ENCODE data around the gene CYFIP1. TPM values are rescaled to one million over a fixed set of nuclear protein-coding genes. Genes with fewer than 3 reads are reported as not detected.

CYFIP1 gene
- total and polyA plus RNA-seq, 2 of the 8 experiments (the other 6 are each of a cell fraction or from before 2014, with no cell fraction given), result 38.6 to 81.7 TPM

DNA sequence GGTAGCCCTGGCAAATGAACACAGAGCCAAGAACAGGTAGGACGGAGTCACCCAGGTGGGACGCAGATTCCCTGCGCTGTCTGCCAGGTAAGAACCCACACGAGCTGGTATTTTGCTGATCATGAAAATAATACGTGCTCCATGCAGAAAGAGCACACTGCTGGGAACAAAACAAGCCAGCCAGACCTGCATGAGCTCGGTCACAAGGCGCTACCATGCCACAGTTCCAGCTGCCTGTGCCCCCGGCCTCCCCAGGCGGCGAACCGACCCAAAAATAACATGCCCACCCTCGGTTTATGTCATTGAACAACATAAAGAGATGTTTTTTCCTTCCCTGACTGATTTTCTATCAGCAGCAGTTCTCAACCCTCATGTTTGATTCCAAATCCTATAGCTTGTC lies 25.8 kb downstream of the CYFIP1 start:
- H3K56ac ChIP-seq (replicated peaks; ENCODE audit: insufficient read length, low read depth, low read length), result no peak overlapping the region
- H4K91ac ChIP-seq (replicated peaks; ENCODE audit: insufficient read length, low read length), result no peak overlapping the region
- no peak overlapping the region for H3K27ac ChIP-seq (ENCODE audit: low read depth, low read length)
- H3K4me2 ChIP-seq (ENCODE audit: insufficient read depth in 1 of 2, low read depth in 2 of 2, low read length in 2 of 2), result no peak overlapping the region
- no peak overlapping the region for H4K5ac ChIP-seq (ENCODE audit: insufficient read length, low read depth, low read length)
- DNase-seq (ENCODE audit: low read depth in 1 of 2, low spot score in 2 of 2) (no peak), FAIRE-seq (no peak)
- no peak overlapping the region for H2AFZ ChIP-seq (ENCODE audit: low read length)
- no peak overlapping the region for H2BK15ac ChIP-seq (ENCODE audit: low read length)
- no peak overlapping the region for H2BK5ac ChIP-seq (ENCODE audit: low read depth, low read length)
- peaks cover 16% of the 10 kb centered on the region for H3K79me1 ChIP-seq (ENCODE audit: low read depth, low read length)
- 86% methylated on average over 12 of the region's 12 CpGs; no CpG with 5 or more reads in 1 of the 2 experiments for WGBS, 2 experiments (ENCODE audit: extremely low coverage in 1 of 2, insufficient coverage in 1 of 2, insufficient read length in 1 of 2, insufficient replicate concordance in 2 of 2, low coverage in 1 of 2, low lambda C conversion rate in 2 of 2, missing lambda C conversion rate in 1 of 2)
- TF ChIP-seq HDAC2 (IDR thresholded peaks at IDR 0.05; ENCODE audit: borderline replicate concordance in 1 of 2, low read depth in 2 of 2, low read length in 2 of 2) (no peak), SP1 (IDR thresholded peaks at IDR 0.05; ENCODE audit: low read depth, low read length) (no peak), CHD1 (IDR thresholded peaks at IDR 0.05; ENCODE audit: low read depth, low read length) (no peak), ASH2L (IDR thresholded peaks at IDR 0.05; ENCODE audit: low read length) (no peak), FOSL1 (IDR thresholded peaks at IDR 0.05; ENCODE audit: insufficient read depth, low read depth, low read length) (no peak), TEAD4 (IDR thresholded peaks at IDR 0.05; ENCODE audit: low read depth, low read length) (no peak), TBP (IDR thresholded peaks at IDR 0.05; ENCODE audit: low read depth, low read length) (no peak), EGR1 (IDR thresholded peaks at IDR 0.05; ENCODE audit: borderline replicate concordance, low read depth, low read length) (no peak), JUN (IDR thresholded peaks at IDR 0.05; ENCODE audit: low read depth, low read length) (no peak), POU5F1 (IDR thresholded peaks at IDR 0.05; ENCODE audit: low read depth, low read length) (no peak), RAD21 (IDR thresholded peaks at IDR 0.05 in 1 of 2, conservative IDR thresholded peaks at IDR 0.05 in 1 of 2; ENCODE audit: low read depth in 2 of 2, low read length in 2 of 2) (no peak), CREB1 (IDR thresholded peaks at IDR 0.05) (no peak), TCF12 (IDR thresholded peaks at IDR 0.05; ENCODE audit: low read depth, low read length) (no peak), SIX5 (IDR thresholded peaks at IDR 0.05; ENCODE audit: low read depth, low read length) (no peak), RFX5 (IDR thresholded peaks at IDR 0.05; ENCODE audit: borderline replicate concordance, low read depth, low read length) (no peak)
- H3K9ac ChIP-seq (replicated peaks in 1 of 4; ENCODE audit: extremely low read depth in 1 of 4, low read depth in 3 of 4, low read length in 3 of 4), result no peak overlapping the region
- H3K4me3 ChIP-seq (ENCODE audit: extremely low read depth in 1 of 4, insufficient read depth in 2 of 4, low read depth in 3 of 4, low read length in 4 of 4), result no peak overlapping the region
- H2AK5ac ChIP-seq (ENCODE audit: low read depth, low read length), result no peak overlapping the region
- no peak overlapping the region for H4K8ac ChIP-seq (ENCODE audit: extremely low read depth, insufficient read depth, low read length)
- no peak overlapping the region for H2BK20ac ChIP-seq (ENCODE audit: low read length)
- peaks cover 8 to 48% (median 24%) of the 10 kb centered on the region in 4 experiments for H3K27me3 ChIP-seq (replicated peaks in 1 of 4; ENCODE audit: control insufficient read depth in 3 of 4, extremely low read depth in 1 of 4, insufficient read depth in 3 of 4, low read length in 3 of 4)
- H3K23ac ChIP-seq (ENCODE audit: insufficient read length), result no peak overlapping the region
- no peak overlapping the region for H2BK12ac ChIP-seq (ENCODE audit: low read depth, low read length)
- POLR2A ChIA-PET (ENCODE audit: partially characterized antibody), result no interaction called here
- H3K79me2 ChIP-seq (ENCODE audit: control insufficient read depth in 1 of 2, insufficient read depth in 2 of 2, low read length in 2 of 2), result peaks cover 0 to 10% of the 10 kb centered on the region in 2 experiments; a peak in 1 of 4 replicates
- no peaks in the 10 kb centered on the region for H3K23me2 ChIP-seq (ENCODE audit: low read depth, low read length)
- no peak overlapping the region for H3K4ac ChIP-seq (replicated peaks; ENCODE audit: insufficient read length, low read depth, low read length)
- H3K14ac ChIP-seq (ENCODE audit: insufficient read length), result no peak overlapping the region
- no peak overlapping the region for H2BK120ac ChIP-seq (replicated peaks; ENCODE audit: low read depth, low read length)
- peaks cover 3 to 11% (median 6%) of the 10 kb centered on the region in 4 experiments; a peak in 6 of 7 replicates for H3K4me1 ChIP-seq (replicated peaks in 1 of 4; ENCODE audit: control insufficient read depth in 3 of 4, insufficient read depth in 4 of 4, low read length in 3 of 4)
- peaks cover 38 to 52% of the 10 kb centered on the region in 2 experiments for H4K20me1 ChIP-seq (replicated peaks in 1 of 2; ENCODE audit: control insufficient read depth in 1 of 2, insufficient read depth in 2 of 2, low read length in 2 of 2)
- H3K18ac ChIP-seq (ENCODE audit: extremely low read depth, low read length), result no peak overlapping the region
- CTCF ChIA-PET (ENCODE audit: partially characterized antibody), result interaction anchor here (0.6 kb wide), 1 partner anchor 64 kb away, joined by 3 read pairs; no protein-coding TSS in a partner anchor
- no peaks in the 10 kb centered on the region for H3K36me3 ChIP-seq (ENCODE audit: control insufficient read depth in 2 of 4, insufficient read depth in 4 of 4, low read length in 3 of 4)
- H3K9me3 ChIP-seq (ENCODE audit: insufficient read depth in 2 of 2, low read depth in 1 of 2, low read length in 1 of 2), result no peaks in the 10 kb centered on the region; a peak in 1 of 4 replicates

All from H1 (cell line).